Activated gamma-delta T cell (primary cell): ENCODE results near the gene SLC7A6OS.
"Not testable (repeated sequence)": the region's sequence is repeated elsewhere in the genome, so short reads cannot be mapped to it uniquely, and the experiment has no call there.

Experiments
- DNase-seq: peaks from one replicate; lab custom pipeline; 2025; lab: John Stamatoyannopoulos, UW

The SLC7A6OS gene

GRCh38 chr16:68298907-68299561 is 11.7 kb downstream of the SLC7A6OS start:
- no peak for DNase-seq

DNA sequence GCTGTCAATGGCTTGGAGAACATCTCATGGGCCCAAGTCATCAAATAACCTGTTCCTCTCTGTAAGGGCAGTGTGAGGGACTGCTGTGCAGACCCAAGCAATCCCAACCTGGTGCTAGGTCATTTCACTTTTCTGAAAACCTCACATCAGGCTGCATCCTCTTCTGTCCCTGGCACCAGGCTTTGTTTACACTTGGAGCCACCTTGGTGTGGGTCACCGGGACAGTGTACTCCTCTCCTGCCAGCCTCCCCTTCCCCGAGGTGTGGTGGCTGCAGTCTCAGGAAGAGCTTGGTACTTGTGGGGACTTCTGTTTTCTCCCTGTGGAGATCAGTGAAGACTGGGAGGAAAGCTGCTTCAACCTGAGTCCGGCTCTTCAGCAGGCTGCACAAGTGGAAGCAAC is 12.4 kb downstream of the SLC7A6OS start:
- DNase-seq: no peak

DNA sequence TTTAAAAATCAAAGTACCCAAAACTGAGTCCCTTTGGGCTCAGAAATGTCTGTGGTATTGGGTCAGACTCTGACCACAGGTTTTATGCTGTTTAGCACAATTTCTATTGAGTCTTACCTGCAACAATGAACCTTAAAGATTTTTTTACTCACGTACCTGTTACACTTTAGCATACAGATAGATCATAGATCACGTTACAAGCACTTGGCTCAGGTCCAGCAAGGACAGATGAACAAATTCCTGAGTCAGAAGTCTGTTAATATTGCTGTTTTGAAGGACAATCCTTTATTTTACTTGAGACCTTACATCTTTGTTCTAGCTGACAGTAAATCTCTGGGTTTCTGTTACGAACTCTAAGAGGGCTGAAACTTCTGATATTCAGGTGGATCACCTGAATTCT is 12.8 kb downstream of the SLC7A6OS start:
- no peak for DNase-seq

DNA sequence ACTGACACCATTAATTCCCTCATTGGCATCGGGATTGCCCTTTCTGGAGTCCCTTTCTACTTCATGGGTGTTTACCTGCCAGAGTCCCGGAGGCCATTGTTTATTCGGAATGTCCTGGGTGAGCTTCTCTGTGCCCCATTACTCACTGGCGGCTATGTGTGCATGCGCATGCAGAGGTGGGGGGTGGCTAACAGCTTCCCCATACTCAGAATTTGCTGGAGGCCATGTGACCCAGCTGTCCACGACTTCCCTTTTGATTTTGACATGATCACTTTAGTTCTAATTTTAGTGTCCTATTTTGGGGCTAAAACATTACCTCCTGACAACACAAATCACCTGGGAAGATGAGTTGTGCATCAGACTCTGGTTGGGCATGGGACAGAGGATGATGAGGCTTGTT is 14.1 kb downstream of the SLC7A6OS start:
- no peak for DNase-seq

DNA sequence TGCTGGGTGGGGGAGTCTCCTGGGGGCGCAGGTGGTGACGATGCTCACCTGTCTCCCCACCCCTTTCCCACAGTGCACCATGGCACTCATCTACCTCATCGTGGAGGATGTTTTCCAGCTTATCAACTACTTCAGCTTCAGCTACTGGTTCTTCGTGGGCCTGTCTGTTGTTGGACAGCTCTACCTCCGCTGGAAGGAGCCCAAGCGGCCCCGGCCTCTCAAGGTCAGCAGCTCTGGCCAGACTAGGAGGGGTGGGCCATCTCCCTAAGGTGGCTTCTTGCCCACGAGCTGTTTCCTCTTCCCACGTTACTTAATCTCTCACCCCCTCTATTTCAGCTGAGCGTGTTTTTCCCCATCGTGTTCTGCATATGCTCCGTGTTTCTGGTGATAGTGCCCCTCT is 14.5 kb downstream of the SLC7A6OS start:
- DNase-seq: no peak

GRCh38 chr16:68292425-68292824 is 18.3 kb downstream of the SLC7A6OS start:
- no peak for DNase-seq

DNA sequence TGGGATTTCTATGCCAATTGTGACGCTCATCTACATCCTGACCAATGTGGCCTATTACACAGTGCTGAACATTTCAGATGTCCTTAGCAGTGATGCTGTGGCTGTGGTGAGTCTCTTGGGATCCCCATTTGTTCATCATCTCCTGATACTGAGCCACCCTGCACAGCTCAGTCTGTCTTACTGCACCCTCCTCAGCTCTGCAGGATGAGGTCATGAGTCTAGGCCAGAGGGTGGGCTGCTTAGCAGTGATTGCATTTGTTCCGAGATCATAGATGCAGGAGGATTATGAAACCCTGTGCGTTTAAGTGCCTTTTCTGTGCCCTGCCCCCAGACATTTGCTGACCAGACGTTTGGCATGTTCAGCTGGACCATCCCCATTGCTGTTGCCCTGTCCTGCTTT is 19.5 kb downstream of the SLC7A6OS start:
- DNase-seq: no peak

- DNase-seq: no peak
Measured at GRCh38 chr16:68290450-68290849, 20.3 kb downstream of the SLC7A6OS start.

DNA sequence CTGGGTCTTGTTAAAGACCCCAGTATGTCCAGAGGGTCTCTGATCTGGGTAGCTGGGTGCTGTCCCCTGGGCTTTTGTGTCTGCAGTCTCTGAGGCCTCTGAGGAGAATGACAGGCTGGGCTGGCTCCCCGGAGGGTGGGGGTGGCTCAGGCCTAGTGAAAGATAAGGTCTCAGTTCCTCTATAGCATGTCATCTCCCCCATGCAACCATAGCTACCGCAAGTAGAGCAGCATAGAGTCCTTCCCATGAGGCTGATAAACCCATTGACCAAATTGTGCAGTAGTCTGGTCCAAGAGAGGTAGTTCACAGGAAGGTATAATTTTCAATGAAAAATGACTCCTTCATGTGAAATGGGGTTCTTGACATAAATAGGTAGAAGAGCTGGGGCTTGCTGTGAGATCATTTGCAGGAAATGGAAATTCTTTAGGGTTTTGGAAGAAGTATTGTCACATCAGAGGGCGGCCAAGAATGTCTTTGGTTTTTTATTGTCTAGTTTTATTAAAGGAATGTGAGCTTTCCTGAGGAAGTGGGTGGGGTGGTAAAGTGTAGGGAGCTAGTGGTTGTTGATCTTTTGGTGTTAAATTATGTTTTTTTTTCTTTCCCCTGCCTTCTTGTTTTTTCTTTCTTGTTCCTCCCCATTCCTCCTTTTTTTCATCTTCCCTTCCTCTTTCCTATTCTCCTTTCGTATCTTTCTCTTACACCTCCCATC is 21.0 kb downstream of the SLC7A6OS start:
- no peak for DNase-seq

- DNase-seq: no peak
Measured at GRCh38 chr16:68289202-68289601, 21.5 kb downstream of the SLC7A6OS start.

GRCh38 chr16:68288796-68289195 is 21.9 kb downstream of the SLC7A6OS start:
- not testable (repeated sequence) for DNase-seq

GRCh38 chr16:68288252-68288650 is 22.5 kb downstream of the SLC7A6OS start:
- no peak for DNase-seq

GRCh38 chr16:68287276-68288251 is 23.2 kb downstream of the SLC7A6OS start:
- DNase-seq: no peak

DNA sequence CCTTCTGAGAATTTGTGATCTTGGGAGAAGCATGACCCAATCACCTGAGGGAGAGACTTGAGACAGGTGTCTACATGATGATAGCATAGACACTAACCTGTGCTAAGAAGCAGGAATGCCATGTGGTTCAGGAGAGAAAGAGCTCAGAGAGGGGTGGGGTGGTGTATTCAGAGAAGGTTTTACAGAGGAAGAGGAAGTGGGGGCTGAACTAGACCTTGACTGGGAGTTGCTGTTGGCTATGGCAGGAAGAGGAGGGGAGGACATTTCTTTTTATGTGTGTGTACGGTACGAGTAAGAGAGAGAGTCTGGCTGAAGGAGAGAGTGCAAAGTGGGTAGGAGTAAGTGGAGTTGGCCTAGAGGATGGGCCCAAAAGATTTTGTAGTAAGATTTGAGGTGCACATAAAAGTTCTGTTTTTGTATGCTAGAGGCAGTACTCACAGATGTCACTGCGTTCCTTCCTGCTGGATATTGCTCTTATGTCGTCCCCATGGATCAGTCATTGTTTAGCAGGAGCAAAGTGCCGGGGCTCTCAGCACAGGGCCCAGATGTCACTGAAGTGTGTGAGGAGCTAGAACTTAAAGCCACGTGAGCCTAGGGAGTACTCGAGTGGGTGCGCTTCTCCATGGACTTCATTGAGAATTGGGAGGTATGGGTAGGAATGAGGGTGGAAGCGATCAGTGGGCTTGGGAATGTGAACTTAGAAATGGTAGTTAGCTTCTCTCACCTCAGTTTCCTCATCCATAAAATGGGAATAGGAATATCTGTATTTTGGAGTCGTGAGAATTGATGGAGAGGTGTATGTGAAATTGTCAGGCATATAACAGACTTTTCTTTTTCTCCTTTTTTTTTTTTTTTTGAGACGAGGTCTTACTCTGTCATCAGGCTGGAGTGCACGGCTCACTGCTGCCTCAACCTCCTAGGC is 24.3 kb downstream of the SLC7A6OS start:
- DNase-seq: no peak

DNA sequence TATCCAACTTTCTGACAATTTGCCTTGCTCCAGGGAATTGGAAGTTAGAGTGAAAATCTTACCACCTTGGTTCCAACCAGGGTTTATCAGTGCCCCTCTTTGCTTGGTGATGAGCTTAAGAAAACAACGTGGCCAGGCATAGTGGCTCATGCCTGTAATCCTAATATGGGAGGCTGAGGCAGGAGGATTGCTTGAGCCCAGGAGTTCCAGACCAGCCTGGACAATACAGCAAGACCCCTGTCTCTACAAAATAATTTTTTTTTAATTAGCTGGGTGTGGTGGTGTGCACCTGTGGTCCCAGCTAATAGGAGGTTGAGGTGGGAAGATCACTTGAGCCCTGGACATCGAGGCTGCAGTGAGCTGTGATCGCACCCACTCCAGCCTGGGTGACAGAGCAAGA is 25.1 kb downstream of the SLC7A6OS start:
- DNase-seq: no peak

GRCh38 chr16:68284847-68285246 is 25.9 kb downstream of the SLC7A6OS start:
- DNase-seq: no peak

DNA sequence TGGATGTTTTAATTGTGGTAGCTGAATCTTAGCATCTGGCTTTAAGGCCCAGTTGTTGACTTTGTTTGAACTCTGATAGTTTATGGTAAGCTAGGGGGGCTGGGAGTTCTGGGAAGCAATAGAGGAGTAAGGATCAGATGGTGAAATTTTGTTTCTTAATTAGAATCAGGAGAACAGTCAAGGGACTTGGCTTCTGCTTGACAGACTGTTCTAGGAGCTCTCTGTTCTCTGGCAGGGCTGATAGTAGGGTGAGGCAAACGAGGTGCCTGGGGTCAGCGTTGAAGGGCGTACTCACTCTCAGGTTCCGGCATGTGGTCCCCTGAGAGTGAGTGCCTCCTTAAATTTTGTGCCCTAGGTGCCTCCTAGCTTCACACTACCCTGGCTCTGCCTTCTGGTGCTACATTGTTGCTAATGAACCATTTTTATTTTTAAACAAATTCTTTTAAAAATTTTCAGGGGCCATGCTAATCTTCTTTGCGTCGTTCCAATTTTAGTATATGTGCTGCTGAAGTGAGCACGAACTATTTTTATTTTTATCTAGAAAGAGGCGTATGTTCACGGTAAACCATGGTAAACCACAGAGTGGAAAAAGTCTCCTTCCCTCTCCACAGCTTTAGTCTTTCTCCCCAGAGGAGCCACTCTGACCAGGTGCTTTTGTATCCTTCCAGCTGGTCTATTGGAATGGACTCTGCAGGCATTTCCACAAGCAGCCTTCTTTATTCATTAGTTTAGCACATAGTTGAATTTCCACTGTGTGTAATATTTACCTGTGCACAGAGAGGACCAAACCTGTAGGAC is 26.7 kb downstream of the SLC7A6OS start:
- DNase-seq: no peak

DNA sequence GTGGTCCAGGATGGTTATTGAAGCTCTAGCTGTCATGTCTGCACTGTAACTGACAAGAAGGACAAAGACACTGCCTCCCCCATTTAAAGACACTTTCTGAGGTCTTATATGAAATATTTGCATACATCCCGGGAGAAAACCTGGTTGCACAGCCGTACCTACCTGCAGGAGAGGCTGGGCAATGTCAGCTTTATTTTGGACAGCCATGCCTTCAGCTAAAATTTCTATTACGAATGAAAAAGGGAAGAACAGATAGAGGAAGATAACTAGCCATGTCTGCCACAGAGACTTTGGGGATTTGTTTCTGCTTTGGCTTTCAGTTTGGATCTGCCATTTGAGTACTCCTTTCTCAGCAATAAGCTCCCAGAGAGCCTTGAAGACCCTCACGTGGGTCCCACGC is 27.4 kb downstream of the SLC7A6OS start:
- DNase-seq: no peak

DNA sequence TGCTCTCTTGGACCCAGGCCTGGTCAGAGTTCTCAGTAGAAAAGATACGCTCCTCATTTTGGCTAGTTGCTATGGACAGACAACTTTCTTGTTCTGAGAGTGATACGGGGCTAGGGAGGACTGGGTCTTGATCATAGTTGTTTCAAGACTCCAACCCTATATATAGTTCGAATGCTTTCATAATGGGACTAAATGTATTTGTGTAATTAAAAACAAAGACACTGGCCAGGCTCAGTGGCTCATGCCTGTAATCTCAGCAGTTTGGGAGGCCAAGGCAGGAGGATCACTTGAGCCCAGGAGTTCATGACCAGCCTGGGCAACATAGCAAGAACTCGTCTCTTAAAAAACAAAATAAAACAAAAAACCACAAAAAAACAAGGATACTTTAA is 28.7 kb downstream of the SLC7A6OS start:
- DNase-seq: no peak

DNA sequence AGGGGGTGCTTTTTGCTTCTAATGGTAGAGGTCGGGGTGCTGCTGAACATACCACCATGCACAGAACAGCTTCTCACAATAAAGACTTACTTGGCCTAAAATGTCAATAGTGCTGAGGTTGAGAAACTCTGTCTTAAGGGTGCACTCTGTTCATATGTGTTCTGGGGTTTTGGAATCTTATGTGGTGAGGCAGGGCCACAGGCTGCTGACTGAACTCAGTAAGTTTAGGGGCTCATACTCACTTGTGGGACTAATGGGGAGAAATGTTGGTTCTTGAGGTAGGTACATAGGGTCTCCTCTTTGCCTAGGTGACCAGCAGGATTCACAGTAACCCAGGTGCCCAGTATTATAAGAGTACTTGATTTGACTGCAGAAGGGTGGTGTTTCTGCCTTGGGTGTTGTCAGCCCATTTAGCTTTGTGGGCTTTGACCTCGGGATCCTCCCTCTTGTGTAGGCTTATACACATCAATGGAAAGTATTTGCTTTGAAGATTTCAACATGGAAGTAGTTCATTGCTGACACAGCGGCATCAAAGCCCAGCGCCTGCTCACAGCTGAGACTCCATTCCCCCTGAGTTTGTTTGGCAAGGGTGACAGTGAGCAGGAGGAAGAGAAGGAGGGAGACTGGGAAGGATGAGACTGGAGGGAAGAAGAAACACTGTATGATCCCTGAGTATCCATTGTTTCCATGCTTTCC is 29.2 kb downstream of the SLC7A6OS start:
- DNase-seq: no peak
